K562 (cell line): Measurements from ENCODE around the gene MTA1. TPM values are rescaled to one million over a fixed set of nuclear protein-coding genes. Genes with fewer than 3 reads are reported as not detected.

Source experiments
- CBFA2T3 ChIP-seq: fragments of 450-650 bp; IDR thresholded peaks from 2 replicates; pipeline ENCODE4 v1.6.1; 2017
- CCNT2 ChIP-seq: IDR thresholded peaks from 2 replicates; pipeline ENCODE4 v1.6.1; 2011; ENCODE audit warnings: borderline replicate concordance, low read depth, mild to moderate bottlenecking, moderate library complexity, mixed read lengths, low read length; ENCODE audit not compliant: insufficient read length; ENCODE audit errors: extremely low read depth
- DIDO1 ChIP-seq: fragments of 450-650 bp; IDR thresholded peaks from 2 replicates; pipeline ENCODE4 v1.6.1; 2016; ENCODE audit warnings: low read depth, missing biosample characterization, missing genetic modification characterization
- L3MBTL2 ChIP-seq: fragments of 450-650 bp; IDR thresholded peaks from 2 replicates; pipeline ENCODE4 v1.6.1; 2016; ENCODE audit warnings: mild to moderate bottlenecking, moderate library complexity
- MCM5 ChIP-seq: fragments of 450-650 bp; IDR thresholded peaks from 2 replicates; pipeline ENCODE4 v1.6.1; 2016; ENCODE audit warnings: low read depth
- NFIX ChIP-seq: fragments of 250-450 bp; sonication (Bioruptor Pico); IDR thresholded peaks from 2 replicates; pipeline ENCODE4 v1.4.0; 2020; ENCODE audit warnings: low read depth, mild to moderate bottlenecking, moderate library complexity
- NFXL1 ChIP-seq: fragments of 450-650 bp; formaldehyde crosslinking; IDR thresholded peaks from 2 replicates; pipeline ENCODE4 v1.4.0; 2021; ENCODE audit warnings: mild to moderate bottlenecking
- OTX1 ChIP-seq: fragments of 450-650 bp; formaldehyde crosslinking; IDR thresholded peaks from 2 replicates; pipeline ENCODE4 v1.4.0; 2022; ENCODE audit warnings: mild to moderate bottlenecking
- RBM25 ChIP-seq: fragments of 200-400 bp; formaldehyde crosslinking; IDR thresholded peaks from 2 replicates; pipeline ENCODE4 v1.6.1; 2018; ENCODE audit warnings: low read length, low read depth, moderate library complexity; ENCODE audit not compliant: severe bottlenecking
- SIN3A ChIP-seq, 2 experiments: fragments of 150-350 bp in 1 of 2; IDR thresholded peaks; 2 replicates each; pipeline ENCODE4 v1.6.1; 2011 to 2016; ENCODE audit warnings: borderline replicate concordance in 2 of 2, low read depth in 2 of 2, low read length in 2 of 2, mild to moderate bottlenecking in 2 of 2, moderate library complexity in 2 of 2; ENCODE audit not compliant: control insufficient read depth in 1 of 2
- SIX5 ChIP-seq, 2 experiments: IDR thresholded peaks; 2 replicates each; pipeline ENCODE4 v1.6.1; 2011; ENCODE audit warnings: low read length in 2 of 2, borderline replicate concordance in 1 of 2, low read depth in 1 of 2, mild to moderate bottlenecking in 1 of 2, moderate library complexity in 1 of 2; ENCODE audit not compliant: insufficient read depth in 1 of 2
- SMARCA5 ChIP-seq: fragments of 450-650 bp; IDR thresholded peaks from 2 replicates; pipeline ENCODE4 v1.6.1; 2016
- polyA plus RNA-seq, 8 experiments: library from polyadenylated mRNA; depleted of rRNA in 4 of 8; stranded (reverse) in 5 of 8; unstranded in 3 of 8; fragments of >200 nt; fragmentation: Nextera tagmentation in 2 of 8; fragmentation: Illumina TruSeq in 1 of 8; extraction: Ambion mirVana in 2 of 8; extraction: Trizol in 1 of 8; gene quantifications; 2 replicates each; pipeline versions ENCODE4 v1.2.1 to v1.2.3, GENCODE V29; 2011 to 2014; ENCODE audit warnings: inconsistent platforms in 1 of 8, missing spikeins in 1 of 8
- total RNA-seq, 7 experiments: library from RNA; depleted of rRNA in 6 of 7; stranded (reverse); fragments of >200 nt in 6 of 7; fragmentation: Illumina TruSeq in 2 of 7; extraction: Trizol in 2 of 7; gene quantifications; 2 replicates each; pipeline versions ENCODE4 v1.2.1 to v1.2.3, GENCODE V29; 2011 to 2021; ENCODE audit warnings: low replicate concordance in 1 of 7
- TF ChIP-seq, protein P1 (sequence below): fragments of 250-450 bp; sonication (Bioruptor Pico); IDR thresholded peaks from 2 replicates; pipeline ENCODE4 v1.4.0; 2020
- TF ChIP-seq, protein P2 (sequence below), 2 experiments: fragments of 450-650 bp in 1 of 2; sonication (generic) in 1 of 2; formaldehyde crosslinking in 1 of 2; IDR thresholded peaks in 1 of 2; conservative IDR thresholded peaks in 1 of 2; 2 replicates each; pipeline versions ENCODE4 v1.6.1 to v1.8.1; 2016 to 2023; ENCODE audit warnings: mild to moderate bottlenecking in 2 of 2, moderate library complexity in 2 of 2, inconsistent platforms in 1 of 2, missing genetic modification reagents in 1 of 2
- TF ChIP-seq, protein P3 (sequence below): fragments of 250-450 bp; sonication (Bioruptor Pico); IDR thresholded peaks from 2 replicates; pipeline ENCODE4 v1.9.0; 2021; ENCODE audit warnings: mild to moderate bottlenecking
- TF ChIP-seq, protein P4 (sequence below): sonication (generic); formaldehyde crosslinking; IDR thresholded peaks from 2 replicates; pipeline ENCODE4 v1.8.1; 2023; ENCODE audit warnings: mild to moderate bottlenecking, missing genetic modification reagents, moderate library complexity
- TF ChIP-seq, protein P5 (sequence below): sonication (generic); formaldehyde crosslinking; IDR thresholded peaks from 2 replicates; pipeline ENCODE4 v1.5.0; 2020; ENCODE audit warnings: missing genetic modification reagents

Gene MTA1
- total and polyA plus RNA-seq, 9 of the 15 experiments (the other 6 are each of a cell fraction or from before 2014, with no cell fraction given): 0.13 to 118 (median 32.3) TPM

DNA sequence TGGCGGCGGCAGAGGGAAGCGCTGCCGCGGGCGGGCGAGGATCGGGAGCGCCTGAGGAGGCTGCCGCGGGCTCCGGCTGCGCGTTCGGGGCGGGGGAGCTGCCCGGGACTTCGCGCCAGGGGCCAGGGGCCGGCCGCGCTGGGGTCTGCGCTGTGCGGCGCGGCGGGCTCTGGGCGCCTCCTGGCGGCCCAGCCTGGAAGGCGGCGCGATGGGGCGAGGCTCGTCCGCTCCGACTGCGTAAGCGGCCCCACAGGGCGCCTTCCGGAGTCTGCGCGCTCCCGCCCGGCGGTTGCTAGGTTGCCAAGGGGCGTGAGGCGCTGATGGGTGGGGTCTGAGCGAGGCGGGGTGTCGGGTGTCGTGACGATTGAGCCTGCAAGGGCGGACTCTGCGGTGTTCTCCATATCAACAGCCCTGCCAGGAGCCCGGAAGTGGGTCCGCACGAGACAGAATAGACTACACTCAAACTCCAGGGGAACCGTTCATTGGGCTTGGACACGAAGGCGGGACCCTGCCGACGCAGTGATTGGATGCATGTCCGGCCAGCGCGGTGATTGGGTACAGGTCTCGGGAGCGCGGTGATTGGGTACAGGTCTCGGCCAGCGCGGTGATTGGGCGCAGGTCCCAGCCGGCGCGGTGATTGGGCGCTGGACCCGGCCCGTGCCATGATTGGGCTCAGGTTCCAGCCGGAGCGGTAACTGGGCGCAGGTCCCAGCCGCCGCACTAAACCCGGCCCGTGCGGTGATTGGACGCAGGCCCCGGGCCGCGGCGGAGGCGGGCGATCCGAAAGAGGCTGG lies 71.1 kb downstream of the MTA1 start, which contains the start of gene TEDC1 (continued):
- TF ChIP-seq NFIX (CRISPR knock-in tag) (no peak), CCNT2 (no peak), NFXL1 (CRISPR knock-in tag) (no peak), SIN3A (IDR thresholded peaks at IDR 0.05; ENCODE audit: borderline replicate concordance in 2 of 2, control insufficient read depth in 1 of 2, low read depth in 2 of 2, low read length in 2 of 2) (peak in 1 of 2 experiments; percentile 37; a peak in 2 of 4 replicates), OTX1 (0 out of 2 replicates have a peak, but pooled peaks have one; percentile 57), DIDO1 (tag) (peak; percentile 51; the same call in 1 of the 2 replicates), SMARCA5 (no peak), CBFA2T3 (no peak), RBM25 (peak; percentile 99), SIX5 (IDR thresholded peaks at IDR 0.05; ENCODE audit: borderline replicate concordance in 1 of 2, insufficient read depth in 1 of 2, low read depth in 1 of 2, low read length in 2 of 2) (peak in 1 of 2 experiments; percentile 17; a peak in 1 of 4 replicates), L3MBTL2 (peak; percentile 82), MCM5 (no peak)
- TF ChIP-seq, protein P1, sequence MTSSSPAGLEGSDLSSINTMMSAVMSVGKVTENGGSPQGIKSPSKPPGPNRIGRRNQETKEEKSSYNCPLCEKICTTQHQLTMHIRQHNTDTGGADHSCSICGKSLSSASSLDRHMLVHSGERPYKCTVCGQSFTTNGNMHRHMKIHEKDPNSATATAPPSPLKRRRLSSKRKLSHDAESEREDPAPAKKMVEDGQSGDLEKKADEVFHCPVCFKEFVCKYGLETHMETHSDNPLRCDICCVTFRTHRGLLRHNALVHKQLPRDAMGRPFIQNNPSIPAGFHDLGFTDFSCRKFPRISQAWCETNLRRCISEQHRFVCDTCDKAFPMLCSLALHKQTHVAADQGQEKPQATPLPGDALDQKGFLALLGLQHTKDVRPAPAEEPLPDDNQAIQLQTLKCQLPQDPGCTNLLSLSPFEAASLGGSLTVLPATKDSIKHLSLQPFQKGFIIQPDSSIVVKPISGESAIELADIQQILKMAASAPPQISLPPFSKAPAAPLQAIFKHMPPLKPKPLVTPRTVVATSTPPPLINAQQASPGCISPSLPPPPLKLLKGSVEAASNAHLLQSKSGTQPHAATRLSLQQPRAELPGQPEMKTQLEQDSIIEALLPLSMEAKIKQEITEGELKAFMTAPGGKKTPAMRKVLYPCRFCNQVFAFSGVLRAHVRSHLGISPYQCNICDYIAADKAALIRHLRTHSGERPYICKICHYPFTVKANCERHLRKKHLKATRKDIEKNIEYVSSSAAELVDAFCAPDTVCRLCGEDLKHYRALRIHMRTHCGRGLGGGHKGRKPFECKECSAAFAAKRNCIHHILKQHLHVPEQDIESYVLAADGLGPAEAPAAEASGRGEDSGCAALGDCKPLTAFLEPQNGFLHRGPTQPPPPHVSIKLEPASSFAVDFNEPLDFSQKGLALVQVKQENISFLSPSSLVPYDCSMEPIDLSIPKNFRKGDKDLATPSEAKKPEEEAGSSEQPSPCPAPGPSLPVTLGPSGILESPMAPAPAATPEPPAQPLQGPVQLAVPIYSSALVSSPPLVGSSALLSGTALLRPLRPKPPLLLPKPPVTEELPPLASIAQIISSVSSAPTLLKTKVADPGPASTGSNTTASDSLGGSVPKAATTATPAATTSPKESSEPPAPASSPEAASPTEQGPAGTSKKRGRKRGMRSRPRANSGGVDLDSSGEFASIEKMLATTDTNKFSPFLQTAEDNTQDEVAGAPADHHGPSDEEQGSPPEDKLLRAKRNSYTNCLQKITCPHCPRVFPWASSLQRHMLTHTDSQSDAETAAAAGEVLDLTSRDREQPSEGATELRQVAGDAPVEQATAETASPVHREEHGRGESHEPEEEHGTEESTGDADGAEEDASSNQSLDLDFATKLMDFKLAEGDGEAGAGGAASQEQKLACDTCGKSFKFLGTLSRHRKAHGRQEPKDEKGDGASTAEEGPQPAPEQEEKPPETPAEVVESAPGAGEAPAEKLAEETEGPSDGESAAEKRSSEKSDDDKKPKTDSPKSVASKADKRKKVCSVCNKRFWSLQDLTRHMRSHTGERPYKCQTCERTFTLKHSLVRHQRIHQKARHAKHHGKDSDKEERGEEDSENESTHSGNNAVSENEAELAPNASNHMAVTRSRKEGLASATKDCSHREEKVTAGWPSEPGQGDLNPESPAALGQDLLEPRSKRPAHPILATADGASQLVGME (CRISPR knock-in tag): no peak
- TF ChIP-seq, protein P2, sequence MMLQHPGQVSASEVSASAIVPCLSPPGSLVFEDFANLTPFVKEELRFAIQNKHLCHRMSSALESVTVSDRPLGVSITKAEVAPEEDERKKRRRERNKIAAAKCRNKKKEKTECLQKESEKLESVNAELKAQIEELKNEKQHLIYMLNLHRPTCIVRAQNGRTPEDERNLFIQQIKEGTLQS (IDR thresholded peaks at IDR 0.05): no peak
- TF ChIP-seq, protein P2 (CRISPR knock-in tag; conservative IDR thresholded peaks at IDR 0.05): 0 out of 2 replicates have a peak, but pooled peaks have one; percentile 55
- TF ChIP-seq, protein P3, sequence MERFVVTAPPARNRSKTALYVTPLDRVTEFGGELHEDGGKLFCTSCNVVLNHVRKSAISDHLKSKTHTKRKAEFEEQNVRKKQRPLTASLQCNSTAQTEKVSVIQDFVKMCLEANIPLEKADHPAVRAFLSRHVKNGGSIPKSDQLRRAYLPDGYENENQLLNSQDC (CRISPR knock-in tag): no peak
- TF ChIP-seq, protein P4, sequence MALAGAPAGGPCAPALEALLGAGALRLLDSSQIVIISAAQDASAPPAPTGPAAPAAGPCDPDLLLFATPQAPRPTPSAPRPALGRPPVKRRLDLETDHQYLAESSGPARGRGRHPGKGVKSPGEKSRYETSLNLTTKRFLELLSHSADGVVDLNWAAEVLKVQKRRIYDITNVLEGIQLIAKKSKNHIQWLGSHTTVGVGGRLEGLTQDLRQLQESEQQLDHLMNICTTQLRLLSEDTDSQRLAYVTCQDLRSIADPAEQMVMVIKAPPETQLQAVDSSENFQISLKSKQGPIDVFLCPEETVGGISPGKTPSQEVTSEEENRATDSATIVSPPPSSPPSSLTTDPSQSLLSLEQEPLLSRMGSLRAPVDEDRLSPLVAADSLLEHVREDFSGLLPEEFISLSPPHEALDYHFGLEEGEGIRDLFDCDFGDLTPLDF (CRISPR knock-in tag): peak; percentile 63
- TF ChIP-seq, protein P5, sequence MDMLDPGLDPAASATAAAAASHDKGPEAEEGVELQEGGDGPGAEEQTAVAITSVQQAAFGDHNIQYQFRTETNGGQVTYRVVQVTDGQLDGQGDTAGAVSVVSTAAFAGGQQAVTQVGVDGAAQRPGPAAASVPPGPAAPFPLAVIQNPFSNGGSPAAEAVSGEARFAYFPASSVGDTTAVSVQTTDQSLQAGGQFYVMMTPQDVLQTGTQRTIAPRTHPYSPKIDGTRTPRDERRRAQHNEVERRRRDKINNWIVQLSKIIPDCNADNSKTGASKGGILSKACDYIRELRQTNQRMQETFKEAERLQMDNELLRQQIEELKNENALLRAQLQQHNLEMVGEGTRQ (CRISPR knock-in tag): no peak
